OCI-LY3 (cell line): ENCODE measurements around the gene CDH4.

Experiments
- EZH2phosphoT487 ChIP-seq: fragments of 200-600 bp; shearing (Covaris generic); IDR thresholded peaks from 2 replicates; pipeline ENCODE4 v1.6.1; 2018; ENCODE audit warnings: antibody characterized with exemption, mixed run types, low read depth
- TF ChIP-seq, protein P1 (sequence below): fragments of 200-600, 300-600 bp; sonication (generic); IDR thresholded peaks from 2 replicates; pipeline ENCODE4 v1.5.1; 2014; ENCODE audit warnings: antibody characterized with exemption, low read length, low read depth

DNA sequence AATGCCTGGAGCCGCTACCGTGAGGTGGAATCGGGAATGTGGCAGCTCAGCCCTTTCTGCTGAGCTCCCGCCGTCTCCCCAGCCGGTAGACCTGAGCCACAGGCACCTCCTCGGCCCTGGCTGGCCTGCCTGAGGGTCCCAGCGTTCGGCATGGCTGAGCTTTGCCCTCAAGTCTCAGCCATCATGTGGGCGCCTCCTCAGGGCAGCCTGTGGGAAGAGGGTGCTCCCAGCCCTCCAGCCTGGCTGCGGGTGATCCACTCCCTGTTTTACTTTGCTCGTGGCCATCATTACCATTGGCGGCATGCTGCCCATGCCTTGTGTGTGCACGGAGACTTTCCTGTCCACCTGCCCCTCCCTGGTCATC is 329.7 kb downstream of the CDH4 start:
- TF ChIP-seq, protein P1, sequence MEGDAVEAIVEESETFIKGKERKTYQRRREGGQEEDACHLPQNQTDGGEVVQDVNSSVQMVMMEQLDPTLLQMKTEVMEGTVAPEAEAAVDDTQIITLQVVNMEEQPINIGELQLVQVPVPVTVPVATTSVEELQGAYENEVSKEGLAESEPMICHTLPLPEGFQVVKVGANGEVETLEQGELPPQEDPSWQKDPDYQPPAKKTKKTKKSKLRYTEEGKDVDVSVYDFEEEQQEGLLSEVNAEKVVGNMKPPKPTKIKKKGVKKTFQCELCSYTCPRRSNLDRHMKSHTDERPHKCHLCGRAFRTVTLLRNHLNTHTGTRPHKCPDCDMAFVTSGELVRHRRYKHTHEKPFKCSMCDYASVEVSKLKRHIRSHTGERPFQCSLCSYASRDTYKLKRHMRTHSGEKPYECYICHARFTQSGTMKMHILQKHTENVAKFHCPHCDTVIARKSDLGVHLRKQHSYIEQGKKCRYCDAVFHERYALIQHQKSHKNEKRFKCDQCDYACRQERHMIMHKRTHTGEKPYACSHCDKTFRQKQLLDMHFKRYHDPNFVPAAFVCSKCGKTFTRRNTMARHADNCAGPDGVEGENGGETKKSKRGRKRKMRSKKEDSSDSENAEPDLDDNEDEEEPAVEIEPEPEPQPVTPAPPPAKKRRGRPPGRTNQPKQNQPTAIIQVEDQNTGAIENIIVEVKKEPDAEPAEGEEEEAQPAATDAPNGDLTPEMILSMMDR: no peak
- no peak for TF ChIP-seq EZH2phosphoT487
